ENCODE data around the gene GMIP.
"Not testable (repeated sequence)": the region's sequence is repeated elsewhere in the genome, so short reads cannot be mapped to it uniquely, and the experiment has no call there.

Gene GMIP

GRCh38 chr19:19643158-19644053, at the start of gene GMIP:
Gene GMIP (minus strand): TSS chr19:19643657. CDS start chr19:19643529, 128 bp downstream.
- DNase-seq (ENCODE audit: low spot score): peak; percentile 82

GRCh38 chr19:19691683-19692082, 48.2 kb upstream of the GMIP start:
- no peak for DNase-seq (ENCODE audit: low spot score)

GRCh38 chr19:19689023-19689422, 45.6 kb upstream of the GMIP start:
- DNase-seq (ENCODE audit: low spot score): not testable (repeated sequence)

GRCh38 chr19:19687090-19687489, 43.6 kb upstream of the GMIP start:
- no peak for DNase-seq (ENCODE audit: low spot score)

GRCh38 chr19:19686580-19686979, 43.1 kb upstream of the GMIP start:
- no peak for DNase-seq (ENCODE audit: low spot score)

GRCh38 chr19:19686119-19686518, 42.7 kb upstream of the GMIP start:
- not testable (repeated sequence) for DNase-seq (ENCODE audit: low spot score)

- no peak for DNase-seq (ENCODE audit: low spot score)
Measured at GRCh38 chr19:19679176-19680073, 36.0 kb upstream of the GMIP start.

- DNase-seq (ENCODE audit: low spot score): no peak
Measured at GRCh38 chr19:19677579-19677978, 34.1 kb upstream of the GMIP start.

GRCh38 chr19:19674315-19674714, 30.9 kb upstream of the GMIP start:
- DNase-seq (ENCODE audit: low spot score): no peak

GRCh38 chr19:19672816-19673215, 29.4 kb upstream of the GMIP start:
- no peak for DNase-seq (ENCODE audit: low spot score)

GRCh38 chr19:19670070-19670551, 26.7 kb upstream of the GMIP start:
- no peak for DNase-seq (ENCODE audit: low spot score)

- peak; percentile 98 for DNase-seq (ENCODE audit: low spot score)
Measured at GRCh38 chr19:19668230-19669012, 25.0 kb upstream of the GMIP start, which contains the start of gene ZNF101. Gene ZNF101 (plus strand): TSS chr19:19668839. CDS start chr19:19668964, 125 bp downstream.

- DNase-seq (ENCODE audit: low spot score): not testable (repeated sequence)
Measured at GRCh38 chr19:19665420-19665948, 22.0 kb upstream of the GMIP start.

- peak; percentile 97 for DNase-seq (ENCODE audit: low spot score)
Measured at GRCh38 chr19:19663256-19664120, 20.0 kb upstream of the GMIP start, which contains the start of gene ATP13A1. Gene ATP13A1 (minus strand): TSS chr19:19663676. CDS start chr19:19663666, 10 bp downstream.

GRCh38 chr19:19662871-19663255, 19.4 kb upstream of the GMIP start:
- DNase-seq (ENCODE audit: low spot score): no peak

GRCh38 chr19:19662344-19662743, 18.9 kb upstream of the GMIP start:
- no peak for DNase-seq (ENCODE audit: low spot score)

GRCh38 chr19:19661675-19662251, 18.3 kb upstream of the GMIP start:
- DNase-seq (ENCODE audit: low spot score): peak; percentile 78

- DNase-seq (ENCODE audit: low spot score): no peak
Measured at GRCh38 chr19:19661141-19661674, 17.8 kb upstream of the GMIP start.

GRCh38 chr19:19659646-19660245, 16.3 kb upstream of the GMIP start:
- no peak for DNase-seq (ENCODE audit: low spot score)
